HG02973 (cell line): Measurements from ENCODE around the gene ACTR3C.
"Not testable (repeated sequence)": the region's sequence is repeated elsewhere in the genome, so short reads cannot be mapped to it uniquely, and the experiment has no call there.

Source experiments
- ATAC-seq: cut with Tn5 transposase; IDR thresholded peaks from one replicate; pipeline ENCODE4 v1.9.1; 2021; ENCODE audit warnings: moderate library complexity; ENCODE audit not compliant: unreplicated experiment

Gene ACTR3C

GRCh38 chr7:150219941-150220658 lies 103.2 kb downstream of the ACTR3C start:
- ATAC-seq, result not testable (repeated sequence)

GRCh38 chr7:150206848-150207247 lies 116.5 kb downstream of the ACTR3C start:
- not testable (repeated sequence) for ATAC-seq

- not testable (repeated sequence) for ATAC-seq
Observed at GRCh38 chr7:150205866-150206265, 117.5 kb downstream of the ACTR3C start.

GRCh38 chr7:150204577-150204976 lies 118.8 kb downstream of the ACTR3C start:
- ATAC-seq, result not testable (repeated sequence)

GRCh38 chr7:150202894-150203293 lies 120.5 kb downstream of the ACTR3C start:
- not testable (repeated sequence) for ATAC-seq
